H54 (cell line): ENCODE measurements around the gene TSNAX.

Experiments
- DNase-seq: peaks from one replicate; pipeline ENCODE4 v3.0.0; 2011; ENCODE audit warnings: low spot score, mixed read lengths; ENCODE audit not compliant: insufficient read length
- FAIRE-seq: peaks from 3 replicates; lab custom pipeline; 2011; peaks lifted over from hg19 to GRCh38; lab: Jason Lieb, UNC
- POLR2A ChIP-seq: IDR thresholded peaks from 2 replicates; pipeline ENCODE4 v1.6.1; 2011; ENCODE audit warnings: low read depth, mild to moderate bottlenecking, low read length

The TSNAX gene

DNA sequence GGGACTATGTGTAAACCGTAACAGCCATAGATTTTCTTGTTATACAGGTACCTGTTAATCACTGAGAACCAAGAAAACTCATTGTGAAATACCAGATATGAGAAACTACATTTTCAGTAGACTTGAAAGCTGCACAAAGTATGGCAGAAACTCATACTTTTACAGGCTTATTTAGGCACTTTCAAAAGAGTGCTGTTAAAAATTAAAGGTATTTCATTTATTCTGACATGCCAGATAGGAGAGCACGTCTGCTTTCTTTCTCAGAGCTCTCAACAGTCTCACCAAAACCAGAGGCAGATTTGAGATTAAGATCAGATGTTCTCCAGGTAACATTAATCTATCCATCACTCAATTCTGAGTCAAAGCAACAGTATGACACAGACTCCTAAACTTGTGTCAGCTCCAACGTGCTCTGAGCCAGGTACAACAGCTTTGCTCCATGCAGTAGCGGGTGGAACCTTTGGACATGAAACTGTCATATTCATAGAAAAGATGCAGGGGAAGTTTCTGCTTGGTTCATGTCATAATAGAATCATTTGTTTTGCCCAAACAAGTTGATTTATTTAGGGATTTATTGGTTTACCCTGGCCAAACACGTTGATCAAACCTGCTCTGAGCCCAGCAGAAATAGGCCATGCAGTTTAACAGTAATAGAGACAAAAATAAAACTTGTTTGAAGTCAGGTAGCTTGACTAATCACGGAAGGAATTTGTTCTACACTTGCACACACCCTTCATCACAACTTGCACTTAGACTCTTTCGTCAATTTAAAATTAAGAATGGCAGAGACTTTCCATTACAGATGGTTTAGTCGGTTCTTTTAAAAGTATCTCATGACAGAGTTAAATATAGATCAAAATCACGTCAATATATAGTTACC, 20.8 kb upstream of the TSNAX start:
- no peak for FAIRE-seq
- no peak for DNase-seq
- no peak for TF ChIP-seq POLR2A

DNA sequence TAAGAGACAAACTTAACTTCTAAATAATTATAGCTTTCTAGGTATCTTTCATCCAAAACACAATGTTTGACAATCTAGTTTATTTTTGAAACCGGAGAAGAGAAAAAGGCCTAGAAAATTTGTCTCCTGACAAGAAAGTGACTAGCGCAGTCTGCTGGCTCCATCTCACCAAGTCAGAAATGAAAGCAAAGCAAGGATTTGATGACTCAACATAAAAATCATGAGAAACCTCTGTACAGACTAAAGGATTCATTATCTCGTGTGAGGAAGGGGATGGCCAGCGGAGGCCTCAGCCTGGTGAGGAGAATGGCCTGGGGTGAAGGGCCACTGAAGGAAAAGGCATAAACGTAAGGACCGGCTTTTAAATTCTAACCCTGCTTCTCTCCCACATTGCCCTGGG, 20.0 kb upstream of the TSNAX start:
- DNase-seq (no peak), FAIRE-seq (no peak)
- TF ChIP-seq POLR2A, result no peak

- DNase-seq (no peak), FAIRE-seq (no peak)
- TF ChIP-seq POLR2A, result no peak
Observed at GRCh38 chr1:231508941-231509340, 19.5 kb upstream of the TSNAX start.

DNA sequence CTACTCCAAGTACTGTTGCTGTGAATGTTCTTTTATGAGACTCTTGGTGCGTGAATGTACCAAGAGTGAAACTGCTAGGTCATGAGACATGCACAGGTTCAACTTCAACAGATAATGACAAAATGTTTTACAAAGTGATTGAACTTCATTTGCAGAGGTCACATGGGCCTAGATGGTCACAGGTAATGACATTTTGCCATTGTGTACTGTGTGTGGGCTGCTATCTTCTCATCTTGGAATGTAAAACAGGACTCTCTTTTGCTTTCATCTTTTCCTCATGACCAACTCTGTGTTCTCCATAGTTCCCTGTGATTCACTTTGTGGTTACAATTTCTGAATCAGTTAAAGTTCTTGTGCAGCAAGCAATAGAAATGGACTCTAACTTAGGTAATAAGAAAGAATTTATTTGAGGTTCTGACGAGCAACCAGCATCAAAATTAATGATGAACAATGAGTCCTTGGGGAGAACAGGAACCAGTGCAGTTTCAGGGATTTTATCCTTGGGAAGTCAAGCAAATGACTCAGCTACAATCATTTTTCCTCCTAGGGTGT, 16.2 kb upstream of the TSNAX start:
- TF ChIP-seq POLR2A, result no peak
- DNase-seq, result peak; percentile 23
- FAIRE-seq, result peak; percentile 74

DNA sequence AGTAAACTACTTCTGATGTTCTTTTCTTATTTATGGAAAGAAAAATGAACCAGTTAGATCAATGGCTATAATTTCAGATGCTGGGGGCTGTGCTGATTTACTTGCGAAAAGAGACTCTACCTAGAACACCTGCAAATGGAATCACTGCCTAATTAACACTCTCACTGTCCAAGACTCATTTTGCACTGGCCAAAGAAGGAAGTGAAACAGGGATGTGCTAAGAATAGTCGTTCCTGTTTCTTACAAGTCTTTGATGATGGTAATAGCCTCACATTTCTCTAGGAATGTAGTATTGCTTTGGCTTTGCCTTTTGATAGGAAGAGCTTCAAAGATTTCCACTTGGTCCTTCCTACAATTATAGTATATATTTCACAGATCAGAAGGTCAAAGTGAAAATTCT, 12.7 kb upstream of the TSNAX start:
- DNase-seq (no peak), FAIRE-seq (peak; percentile 20)

DNA sequence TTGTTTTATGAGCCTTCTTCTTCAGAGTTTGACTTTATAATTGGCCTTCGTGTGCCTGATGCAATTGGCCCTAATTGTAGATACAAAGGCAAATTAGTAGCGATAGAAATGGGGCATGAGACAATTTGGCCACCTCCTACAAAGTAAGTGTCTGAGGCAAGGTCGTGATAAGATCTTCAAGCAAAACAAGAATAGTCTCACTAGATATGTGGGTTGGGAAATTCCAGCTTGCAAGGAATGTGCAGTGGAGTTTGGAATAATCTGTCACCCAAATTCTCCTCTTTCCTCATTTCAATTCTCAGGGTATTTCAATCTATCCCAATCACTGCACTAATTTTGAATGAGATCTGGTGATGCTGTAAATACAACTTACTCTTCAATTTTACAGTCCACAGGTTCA, 11.4 kb upstream of the TSNAX start:
- no peak for TF ChIP-seq POLR2A

More for the DNA sequence above, 12.7 kb upstream of the TSNAX start:
- no peak for TF ChIP-seq POLR2A

DNA sequence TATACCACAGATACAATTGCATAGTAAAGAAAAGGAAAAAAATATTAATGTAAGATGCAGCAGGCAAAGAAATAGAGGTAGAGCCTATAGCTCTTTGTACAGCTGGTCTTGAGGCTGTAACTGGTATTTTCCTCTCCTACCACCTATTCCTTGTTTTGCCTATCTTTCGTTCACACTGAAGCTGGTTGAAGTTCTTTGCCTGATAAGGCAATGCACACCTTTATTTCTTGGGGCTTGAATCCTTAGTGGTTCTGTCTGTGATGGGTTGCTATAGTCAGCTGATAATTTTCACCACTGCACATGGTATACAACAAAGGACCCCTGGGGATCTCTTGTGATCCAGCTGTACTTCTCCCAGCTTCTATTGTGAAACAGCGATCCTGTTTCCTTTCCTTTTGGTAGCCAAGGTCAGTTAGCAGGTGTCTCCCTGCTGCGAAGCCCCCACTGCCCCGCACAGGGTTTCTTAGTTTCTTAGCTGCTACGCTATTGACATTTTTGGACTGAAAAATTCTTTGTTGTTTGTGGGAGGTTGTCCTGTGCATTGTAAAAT, 9.9 kb upstream of the TSNAX start:
- FAIRE-seq (no peak), DNase-seq (no peak)
- TF ChIP-seq POLR2A, result no peak

More for the DNA sequence above, 11.4 kb upstream of the TSNAX start:
- DNase-seq (no peak), FAIRE-seq (no peak)

DNA sequence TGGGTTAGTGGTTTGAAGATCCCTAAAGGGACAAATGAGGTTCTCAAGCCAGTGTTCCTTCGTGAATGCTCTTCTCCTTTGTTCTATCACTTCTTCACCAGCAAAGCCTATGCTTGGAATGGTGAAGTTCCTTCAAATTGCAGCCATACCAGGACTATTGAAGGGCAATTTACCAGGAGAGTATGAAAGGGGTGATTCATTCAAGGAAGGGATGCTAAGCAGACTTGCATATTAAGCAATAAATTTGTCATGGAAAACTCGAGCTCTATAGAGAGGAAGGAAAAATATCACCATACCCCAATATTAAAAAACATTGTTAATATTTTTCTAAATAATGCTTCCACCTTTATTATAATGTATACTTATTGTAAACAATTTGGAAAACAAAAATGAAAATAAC, 9.3 kb upstream of the TSNAX start:
- no peak for FAIRE-seq
- TF ChIP-seq POLR2A, result no peak
- no peak for DNase-seq

DNA sequence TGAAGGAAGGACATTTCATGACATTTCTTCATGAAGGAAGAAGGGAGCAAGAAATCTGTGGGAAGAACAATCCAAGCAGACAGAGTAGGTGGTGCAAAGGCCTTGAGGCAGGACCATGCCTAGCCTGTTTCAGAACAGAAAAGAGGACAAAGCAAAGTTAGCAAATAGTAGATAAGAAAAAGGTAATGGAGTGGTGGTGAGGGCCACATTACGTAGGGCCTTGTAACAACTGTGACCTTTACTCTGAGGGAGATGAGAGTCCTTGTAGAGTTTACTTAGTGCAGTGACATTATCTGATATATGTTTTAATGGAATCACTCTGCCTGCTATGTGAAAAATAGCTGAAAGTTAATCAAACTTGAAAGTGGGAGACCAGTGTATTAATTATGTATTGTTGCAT, 6.4 kb upstream of the TSNAX start:
- no peak for DNase-seq
- TF ChIP-seq POLR2A, result no peak
- no peak for FAIRE-seq

DNA sequence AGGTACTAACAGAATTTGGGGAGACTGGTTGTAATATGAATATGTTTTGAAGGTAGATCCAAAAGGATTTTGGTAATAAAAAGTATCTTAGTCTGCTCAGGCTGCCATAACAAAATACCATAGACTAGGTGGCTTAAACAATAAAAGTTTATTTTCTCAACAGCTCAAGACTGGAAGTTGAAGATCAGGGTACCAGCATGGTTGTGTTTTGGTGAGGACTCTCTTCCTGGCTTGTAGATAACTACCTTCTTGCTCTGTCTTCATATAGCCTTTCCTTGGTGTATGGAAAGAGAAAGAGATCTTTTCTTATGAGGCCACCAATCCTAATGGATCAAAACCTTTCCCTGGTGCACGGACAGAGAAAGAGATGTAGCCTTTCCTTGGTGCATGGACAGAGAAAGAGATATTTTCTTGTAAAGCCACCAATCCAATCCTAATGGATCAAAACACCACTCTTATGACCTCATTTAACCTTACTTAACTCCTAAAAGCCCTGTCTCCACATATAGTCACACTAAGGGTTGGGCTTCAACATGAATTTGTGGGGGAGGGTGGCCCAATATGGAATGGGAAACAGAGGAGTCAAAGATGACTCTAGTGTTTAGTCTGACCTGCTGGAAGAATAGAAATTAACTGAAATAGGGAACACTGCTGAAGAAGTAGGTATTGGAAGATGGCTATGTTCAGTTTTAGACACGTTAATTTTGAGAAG, 5.4 kb upstream of the TSNAX start:
- DNase-seq, result no peak
- FAIRE-seq, result no peak
- TF ChIP-seq POLR2A, result no peak

DNA sequence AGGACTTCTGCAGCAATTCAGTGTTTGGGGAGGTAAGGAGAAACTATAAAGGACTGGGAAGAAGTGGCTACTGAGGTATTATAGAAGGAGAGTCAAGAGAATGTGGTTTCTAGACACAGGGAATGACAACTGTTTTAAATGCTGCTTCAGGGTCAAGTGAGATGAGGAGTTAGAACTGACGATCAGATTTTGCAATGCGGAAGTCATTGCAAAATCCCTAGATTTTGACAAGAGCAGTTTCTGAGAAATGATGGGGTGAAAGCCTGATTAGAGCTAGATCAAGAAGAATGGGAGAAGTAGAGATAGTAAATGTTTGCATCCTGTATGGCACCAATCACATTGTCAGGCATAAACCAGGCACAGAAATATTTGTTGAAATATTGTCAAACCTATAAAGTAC, 4.7 kb upstream of the TSNAX start:
- TF ChIP-seq POLR2A, result no peak
- FAIRE-seq, result no peak
- no peak for DNase-seq

- FAIRE-seq (no peak), DNase-seq (no peak)
- no peak for TF ChIP-seq POLR2A
Observed at GRCh38 chr1:231526536-231526935, 1.9 kb upstream of the TSNAX start.

DNA sequence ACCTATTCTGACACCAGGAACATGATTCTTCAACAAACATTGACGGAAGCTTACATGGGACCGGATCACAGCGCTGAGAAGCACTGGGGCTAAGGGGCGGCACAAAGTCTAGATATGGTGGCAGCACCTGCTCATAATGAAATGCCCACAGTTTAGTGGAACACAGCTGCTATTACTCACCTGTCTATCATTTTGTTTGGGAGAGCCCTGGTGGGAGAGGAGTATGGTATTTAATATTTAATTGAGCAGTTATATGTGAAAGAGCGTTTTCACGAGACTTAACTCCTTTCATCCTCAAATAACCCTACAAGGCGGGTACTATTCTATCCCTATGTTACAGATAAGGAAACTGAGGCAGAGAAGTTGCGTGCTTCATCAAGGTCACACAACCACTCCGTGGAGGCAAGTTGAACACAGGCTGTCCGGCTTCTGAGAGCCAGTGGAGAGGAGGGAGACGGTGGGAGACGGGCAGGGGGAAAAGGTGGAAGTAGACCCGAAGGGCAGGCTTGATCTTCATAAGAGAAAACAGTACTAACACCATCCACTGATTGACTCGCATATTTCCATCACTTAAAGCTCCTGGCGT, 790 bp upstream of the TSNAX start:
- no peak for DNase-seq
- FAIRE-seq, result no peak
- no peak for TF ChIP-seq POLR2A

DNA sequence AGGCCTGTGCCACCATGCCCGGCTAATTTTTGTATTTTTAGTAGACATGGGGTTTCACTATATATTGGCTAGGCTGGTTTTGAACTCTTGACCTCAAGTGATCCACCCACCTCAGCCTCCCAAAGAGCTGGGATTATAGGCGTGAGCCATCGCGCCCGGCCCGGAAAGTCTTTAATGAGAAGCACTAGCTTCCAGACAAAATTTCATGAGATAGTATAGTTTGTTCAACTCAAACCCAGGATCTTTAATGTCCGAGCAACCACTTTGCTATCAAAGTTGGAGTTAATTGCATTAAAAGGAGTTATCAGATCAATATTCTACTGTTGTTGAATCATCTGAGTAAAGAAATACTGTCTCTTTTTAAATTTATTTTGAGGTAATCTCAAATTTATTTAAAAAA, 4.8 kb downstream of the TSNAX start:
- no peak for TF ChIP-seq POLR2A
- DNase-seq (no peak), FAIRE-seq (no peak)
